HT1080 (cell line): ENCODE measurements around the gene CAPZB. TPM values are rescaled to one million over a fixed set of nuclear protein-coding genes. Genes with fewer than 3 reads are reported as not detected.

Experiments
- small RNA-seq: library from RNA; depleted of rRNA; stranded (forward); fragments of <200 nt; gene quantifications from one replicate; pipeline ENCODE3, GENCODE V24; 2014
- total RNA-seq: library from RNA; depleted of rRNA; stranded (reverse); fragments of >200 nt; shearing (Covaris generic); gene quantifications from 2 replicates; pipeline ENCODE4 v1.2.3, GENCODE V29; 2014; rRNA removed

The CAPZB gene
- total RNA-seq, 1 experiment from 2014 or later, result 166 TPM

Small RNA genes lying within 50 kb of the gene (small RNA-seq; reads per million reads assigned to genes)
- gene RN7SL277P (not detected), gene RNU4-28P (not detected), gene RNU6-1099P (not detected)

Other genes starting within 250 kb of the CAPZB start
- gene EMC1, start 234.0 kb downstream of the CAPZB start, total RNA-seq, result 61.0 and 66.3 TPM in 2 replicates
- gene MRTO4, start 233.7 kb downstream of the CAPZB start, total RNA-seq, result 102 and 110 TPM in 2 replicates
- gene AKR7A3, start 196.8 kb downstream of the CAPZB start, total RNA-seq, result 0.07 and 0.23 TPM in 2 replicates
- 124 and 139 TPM in 2 replicates for gene AKR7A2, start 173.4 kb downstream of the CAPZB start, total RNA-seq
- gene SLC66A1, start 173.2 kb downstream of the CAPZB start, total RNA-seq, result 23.6 and 26.9 TPM in 2 replicates
- 38.9 and 44.7 TPM in 2 replicates for gene NBL1, start 158.8 kb upstream of the CAPZB start, total RNA-seq
- gene HTR6, start 179.3 kb upstream of the CAPZB start, total RNA-seq, result not detected in 2 replicates